Measurements from ENCODE around the gene MRGPRG. TPM values are rescaled to one million over a fixed set of nuclear protein-coding genes. Genes with fewer than 3 reads are reported as not detected.
"Not testable (repeated sequence)": the region's sequence is repeated elsewhere in the genome, so short reads cannot be mapped to it uniquely, and the experiment has no call there.

The MRGPRG gene, protein sequence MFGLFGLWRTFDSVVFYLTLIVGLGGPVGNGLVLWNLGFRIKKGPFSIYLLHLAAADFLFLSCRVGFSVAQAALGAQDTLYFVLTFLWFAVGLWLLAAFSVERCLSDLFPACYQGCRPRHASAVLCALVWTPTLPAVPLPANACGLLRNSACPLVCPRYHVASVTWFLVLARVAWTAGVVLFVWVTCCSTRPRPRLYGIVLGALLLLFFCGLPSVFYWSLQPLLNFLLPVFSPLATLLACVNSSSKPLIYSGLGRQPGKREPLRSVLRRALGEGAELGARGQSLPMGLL
- not detected for total RNA-seq
- long read RNA-seq, donor 1: 0 reads
- long read RNA-seq, donor 2: 0 reads

DNA sequence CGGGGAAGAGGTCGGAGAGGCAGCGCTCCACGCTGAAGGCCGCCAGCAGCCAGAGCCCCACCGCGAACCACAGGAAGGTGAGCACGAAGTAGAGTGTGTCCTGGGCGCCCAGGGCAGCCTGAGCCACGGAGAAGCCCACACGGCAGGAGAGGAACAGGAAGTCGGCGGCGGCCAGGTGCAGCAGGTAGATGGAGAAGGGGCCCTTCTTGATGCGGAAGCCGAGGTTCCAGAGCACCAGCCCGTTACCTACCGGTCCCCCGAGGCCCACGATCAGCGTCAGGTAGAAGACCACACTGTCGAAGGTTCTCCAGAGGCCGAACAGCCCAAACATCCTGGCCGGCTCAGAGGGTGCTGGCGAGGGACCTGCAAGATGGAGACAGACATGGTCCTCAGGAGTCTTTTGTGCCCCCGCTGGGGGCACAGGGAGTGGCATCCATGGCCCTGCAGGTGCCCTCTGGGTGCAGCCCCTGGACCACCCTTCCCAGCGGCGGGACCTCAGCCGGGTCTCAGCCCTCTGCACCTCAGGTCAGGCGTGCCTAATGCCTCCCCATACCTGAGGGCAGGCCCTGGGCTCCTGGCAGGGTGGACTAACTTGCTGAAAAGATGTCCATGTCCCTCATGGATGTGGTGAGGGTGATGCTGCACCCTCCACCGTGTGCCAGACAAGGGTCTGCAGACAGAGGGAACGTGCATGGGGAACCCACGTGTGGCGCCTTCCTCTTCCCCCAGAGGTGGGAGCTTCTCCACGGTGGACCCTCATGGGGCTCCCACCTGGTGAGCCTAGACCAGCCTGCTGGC lies at the start of gene MRGPRG:
Gene MRGPRG (minus strand): TSS at position 331 of the 798 bp plus-strand sequence. CDS start 0 bp downstream, at position 331.
- Histone ChIP-seq H3K36me3 (ENCODE audit: low read depth) (no peaks in the 10 kb centered on the region), H3K9me3 (no peaks in the 10 kb centered on the region), H3K4me3 (no peak within 1 kb of the TSS), H3K4me1 (ENCODE audit: low read depth) (no peaks in the 10 kb centered on the region)
- intact Hi-C loops (cut with DNase I, micrococcal nuclease): no loop called here
- TF ChIP-seq, protein P1, sequence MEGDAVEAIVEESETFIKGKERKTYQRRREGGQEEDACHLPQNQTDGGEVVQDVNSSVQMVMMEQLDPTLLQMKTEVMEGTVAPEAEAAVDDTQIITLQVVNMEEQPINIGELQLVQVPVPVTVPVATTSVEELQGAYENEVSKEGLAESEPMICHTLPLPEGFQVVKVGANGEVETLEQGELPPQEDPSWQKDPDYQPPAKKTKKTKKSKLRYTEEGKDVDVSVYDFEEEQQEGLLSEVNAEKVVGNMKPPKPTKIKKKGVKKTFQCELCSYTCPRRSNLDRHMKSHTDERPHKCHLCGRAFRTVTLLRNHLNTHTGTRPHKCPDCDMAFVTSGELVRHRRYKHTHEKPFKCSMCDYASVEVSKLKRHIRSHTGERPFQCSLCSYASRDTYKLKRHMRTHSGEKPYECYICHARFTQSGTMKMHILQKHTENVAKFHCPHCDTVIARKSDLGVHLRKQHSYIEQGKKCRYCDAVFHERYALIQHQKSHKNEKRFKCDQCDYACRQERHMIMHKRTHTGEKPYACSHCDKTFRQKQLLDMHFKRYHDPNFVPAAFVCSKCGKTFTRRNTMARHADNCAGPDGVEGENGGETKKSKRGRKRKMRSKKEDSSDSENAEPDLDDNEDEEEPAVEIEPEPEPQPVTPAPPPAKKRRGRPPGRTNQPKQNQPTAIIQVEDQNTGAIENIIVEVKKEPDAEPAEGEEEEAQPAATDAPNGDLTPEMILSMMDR (IDR thresholded peaks at IDR 0.05): no peak
- DNase-seq (peak in 2 of 3 donors; percentile 18 to 44), ATAC-seq (no peak)

DNA sequence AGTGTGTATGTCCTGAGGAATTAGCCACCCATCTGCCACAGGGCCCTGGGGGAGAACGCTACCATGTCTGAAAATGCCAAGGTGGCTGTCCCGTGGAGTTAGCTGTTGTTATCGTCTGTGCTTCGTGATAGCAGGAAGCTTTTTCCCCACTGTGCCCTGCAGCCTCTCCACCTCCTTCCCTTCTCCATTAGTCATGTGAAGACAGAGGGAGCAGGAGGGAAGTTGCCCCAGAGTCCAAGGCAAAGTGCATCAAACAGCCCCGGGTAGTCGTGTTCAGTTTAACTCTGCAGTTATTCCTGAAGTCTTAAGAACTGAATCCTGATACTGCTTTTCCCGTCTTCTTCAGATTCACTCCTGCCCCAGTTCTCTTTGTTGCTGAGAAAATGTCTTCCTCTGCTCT lies 43.9 kb upstream of the MRGPRG start:
- DNase-seq; H3K4me3 ChIP-seq; intact Hi-C loops (cut with DNase I, micrococcal nuclease); H3K4me1 ChIP-seq (ENCODE audit: low read depth); H3K9me3 ChIP-seq; ATAC-seq; H3K36me3 ChIP-seq (ENCODE audit: low read depth): not testable (repeated sequence)

DNA sequence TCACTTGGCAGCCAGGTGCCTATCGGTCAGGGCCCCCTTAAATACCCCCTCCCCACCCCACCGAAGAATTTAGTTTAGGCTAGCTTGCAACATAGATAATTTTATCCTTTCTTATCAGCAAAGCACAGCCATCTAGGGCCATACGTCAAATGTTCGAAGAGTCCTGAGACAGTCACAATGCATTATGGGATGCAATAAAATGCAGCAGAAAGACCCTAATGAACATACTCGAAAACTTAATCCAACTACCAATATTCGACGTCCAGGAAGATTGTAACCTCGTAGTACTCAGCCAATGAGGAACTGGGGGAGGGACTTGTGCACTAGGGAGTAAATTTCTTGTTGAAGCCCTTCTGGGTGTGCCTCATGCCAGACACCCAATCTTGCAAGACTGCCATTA lies 43.2 kb upstream of the MRGPRG start:
- H3K36me3 ChIP-seq (ENCODE audit: low read depth); H3K9me3 ChIP-seq; H3K4me1 ChIP-seq (ENCODE audit: low read depth); intact Hi-C loops (cut with DNase I, micrococcal nuclease); DNase-seq; H3K4me3 ChIP-seq; ATAC-seq: not testable (repeated sequence)

DNA sequence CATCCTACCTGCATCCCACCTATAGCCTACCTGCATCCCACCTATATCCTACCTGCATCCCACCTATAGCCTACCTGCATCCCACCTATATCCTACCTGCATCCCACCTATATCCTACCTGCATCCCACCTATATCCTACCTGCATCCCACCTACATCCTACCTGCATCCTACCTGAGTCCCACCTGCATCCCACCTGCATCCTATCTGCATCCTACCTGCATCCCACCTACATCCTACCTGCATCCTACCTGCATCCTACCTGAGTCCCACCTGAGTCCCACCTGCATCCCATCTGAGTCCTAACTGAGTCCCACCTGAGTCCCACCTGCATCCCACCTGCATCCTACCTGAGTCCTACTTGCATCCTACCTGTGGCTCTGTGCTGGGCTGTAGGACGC lies 38.9 kb upstream of the MRGPRG start:
- H3K9me3 ChIP-seq; H3K36me3 ChIP-seq (ENCODE audit: low read depth); DNase-seq; H3K4me1 ChIP-seq (ENCODE audit: low read depth); intact Hi-C loops (cut with DNase I, micrococcal nuclease); H3K4me3 ChIP-seq; ATAC-seq: not testable (repeated sequence)

DNA sequence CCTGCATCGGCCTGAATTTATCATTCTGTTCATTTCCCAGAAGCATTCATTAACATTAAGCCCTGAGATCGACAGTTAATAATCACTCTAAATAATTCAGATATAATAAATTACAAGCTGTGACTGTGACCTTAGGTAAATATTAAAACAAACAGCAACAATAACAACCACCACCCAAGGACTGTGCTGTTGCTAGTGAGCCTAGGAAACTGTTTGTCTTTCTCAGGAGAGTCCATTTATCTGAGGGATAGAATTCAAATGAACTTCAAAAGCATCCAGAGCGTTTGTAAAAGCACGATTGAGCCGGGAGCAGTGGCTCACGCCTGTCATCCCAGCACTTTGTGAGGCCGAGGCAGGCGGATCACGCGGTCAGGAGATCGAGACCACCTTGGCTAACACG lies 36.6 kb upstream of the MRGPRG start:
- DNase-seq; H3K36me3 ChIP-seq (ENCODE audit: low read depth); H3K4me1 ChIP-seq (ENCODE audit: low read depth); ATAC-seq; intact Hi-C loops (cut with DNase I, micrococcal nuclease); H3K9me3 ChIP-seq; H3K4me3 ChIP-seq: not testable (repeated sequence)

DNA sequence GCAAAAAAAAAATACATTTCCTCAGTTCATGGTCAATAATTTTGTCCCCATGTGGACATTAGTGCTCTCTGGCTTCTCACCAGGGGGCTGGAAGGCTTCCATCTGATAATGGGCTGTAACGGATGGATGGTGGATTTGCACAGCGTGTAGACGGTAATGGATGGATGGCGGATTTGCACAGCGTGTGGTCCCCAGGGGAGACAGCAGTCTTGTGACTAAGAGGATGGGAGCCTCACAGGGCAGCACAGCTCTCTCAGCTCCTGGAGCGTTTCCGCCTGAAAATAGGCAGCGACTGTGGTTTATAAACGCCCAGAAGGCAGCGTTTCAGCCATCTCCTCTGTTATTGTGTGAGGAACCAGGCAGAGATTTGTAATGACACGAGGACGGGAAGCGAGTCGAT lies 36.2 kb upstream of the MRGPRG start:
- H3K9me3 ChIP-seq; H3K36me3 ChIP-seq (ENCODE audit: low read depth); DNase-seq; H3K4me3 ChIP-seq; intact Hi-C loops (cut with DNase I, micrococcal nuclease); H3K4me1 ChIP-seq (ENCODE audit: low read depth); ATAC-seq: not testable (repeated sequence)

DNA sequence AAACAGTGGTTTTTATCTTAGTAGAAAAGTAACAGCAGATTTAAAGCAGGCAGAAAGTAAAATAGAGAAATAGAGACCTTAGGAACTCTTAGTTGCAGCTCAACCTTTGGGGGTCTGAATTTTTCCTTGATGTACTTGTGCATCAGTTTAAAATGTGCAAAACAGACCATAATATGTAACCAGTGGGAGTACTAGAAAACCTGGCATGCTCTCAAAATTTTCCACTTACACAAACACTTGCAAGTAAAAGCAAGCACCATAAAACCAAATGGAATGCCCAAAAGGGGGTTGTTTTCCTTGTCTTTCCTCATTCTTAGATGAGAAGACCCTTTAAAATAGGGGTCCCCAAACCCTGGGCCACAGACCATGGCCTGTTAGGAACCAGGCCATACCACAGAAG lies 26.5 kb upstream of the MRGPRG start:
- no peak for ATAC-seq
- H3K36me3 ChIP-seq (ENCODE audit: low read depth): no peaks in the 10 kb centered on the region
- TF ChIP-seq, protein P1 (IDR thresholded peaks at IDR 0.05): no peak
- H3K4me3 ChIP-seq: no peak overlapping the region
- no peak for DNase-seq
- intact Hi-C loops (cut with DNase I, micrococcal nuclease): no loop called here
- no peaks in the 10 kb centered on the region for H3K4me1 ChIP-seq (ENCODE audit: low read depth)
- H3K9me3 ChIP-seq: no peaks in the 10 kb centered on the region

DNA sequence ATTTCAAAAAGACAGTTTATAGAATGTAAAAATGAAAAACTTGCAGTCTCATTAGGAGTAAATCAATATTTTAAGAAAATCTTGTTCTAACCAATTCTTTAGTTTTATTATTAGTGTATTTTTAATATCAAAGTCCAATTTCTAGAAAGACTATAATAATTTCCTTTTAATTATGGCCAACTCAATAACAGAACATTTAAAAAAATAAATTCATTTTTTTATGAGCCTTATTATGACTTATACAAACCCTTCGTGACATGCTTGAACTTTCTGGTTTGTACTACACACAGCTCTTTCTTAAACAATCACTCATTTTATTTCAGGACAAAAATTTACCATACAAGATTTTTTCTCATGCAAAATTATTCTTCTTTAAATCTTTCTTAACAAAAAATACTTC lies 25.3 kb upstream of the MRGPRG start:
- TF ChIP-seq, protein P1 (IDR thresholded peaks at IDR 0.05): no peak
- Histone ChIP-seq H3K36me3 (ENCODE audit: low read depth) (no peaks in the 10 kb centered on the region), H3K4me3 (no peak overlapping the region), H3K4me1 (ENCODE audit: low read depth) (no peaks in the 10 kb centered on the region), H3K9me3 (no peaks in the 10 kb centered on the region)
- DNase-seq: no peak
- intact Hi-C loops (cut with DNase I, micrococcal nuclease): no loop called here
- no peak for ATAC-seq
